OCI-LY7 (cell line): ENCODE measurements around the gene PPP3CA.

ENCODE experiments used
- CTCF ChIP-seq: fragments of 200-600 bp; sonication (generic); conservative IDR thresholded peaks from 2 replicates; pipeline ENCODE4 v1.5.1; 2014; ENCODE audit warnings: mild to moderate bottlenecking, antibody characterized with exemption, low read length, moderate library complexity, mixed read lengths
- EZH2phosphoT487 ChIP-seq: fragments of 200-600 bp; sonication (generic); IDR thresholded peaks from 2 replicates; pipeline ENCODE4 v1.6.1; 2018; ENCODE audit warnings: low read depth, borderline replicate concordance, mild to moderate bottlenecking, mixed run types, antibody characterized with exemption, low read length, moderate library complexity, mixed read lengths

- no peak for TF ChIP-seq CTCF
- TF ChIP-seq EZH2phosphoT487: no peak
Measured at GRCh38 chr4:101329592-101329991, 17.7 kb downstream of the PPP3CA start.
